ENCODE data around the gene MATN4. TPM values are rescaled to one million over a fixed set of nuclear protein-coding genes. Genes with fewer than 3 reads are reported as not detected.
A peak's percentile ranks its signal among the peaks of the same experiment; 100 is the strongest.

MATN4 gene
- total and polyA plus RNA-seq, 2 of the 13 experiments (the other 11 are each of a cell fraction or from before 2014, with no cell fraction given), result not detected

DNA sequence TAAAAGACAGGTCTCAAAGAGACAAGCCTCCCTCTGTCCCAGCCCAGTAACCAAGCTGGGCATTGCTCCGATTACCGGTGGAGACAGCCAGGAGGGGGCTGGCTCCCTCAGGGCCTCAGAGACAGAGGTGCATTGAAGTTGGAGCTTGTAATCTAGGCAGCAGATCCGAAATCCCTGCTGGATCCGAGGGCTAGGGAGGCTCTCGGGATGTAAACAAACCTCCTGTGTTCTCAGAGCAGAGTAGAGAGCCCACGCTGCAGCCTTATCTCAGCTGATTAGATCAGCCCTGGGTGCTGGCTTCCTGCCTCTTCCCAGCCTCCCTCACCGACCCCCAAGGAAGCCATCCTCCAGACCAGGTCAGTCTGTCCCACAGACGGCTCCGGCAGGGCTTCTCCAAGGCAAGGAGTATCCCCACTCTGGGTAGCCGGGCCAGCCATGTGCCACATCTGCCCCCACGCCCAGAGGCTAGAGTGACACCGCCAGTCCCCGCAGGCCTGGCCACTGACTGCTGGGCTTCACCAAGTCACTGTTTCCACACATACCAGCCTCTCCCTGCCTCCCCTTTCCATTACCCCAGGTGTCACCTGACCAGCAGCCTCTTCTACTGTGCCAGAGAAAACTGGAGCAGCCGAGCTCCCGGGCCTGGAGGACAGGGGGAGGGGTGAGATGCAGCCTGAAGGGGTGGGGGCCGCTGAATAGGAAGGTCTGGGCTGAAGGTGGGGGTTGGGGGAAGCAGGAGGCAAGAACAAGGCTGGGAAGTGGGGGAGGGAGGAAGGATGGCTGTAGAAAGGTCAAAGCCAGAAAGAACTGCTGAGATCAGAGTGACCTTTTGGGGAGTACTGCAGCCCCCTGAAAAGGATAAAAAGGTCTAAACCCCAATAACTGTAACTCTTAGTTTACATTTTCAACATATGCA, 34.1 kb upstream of the MATN4 start (continued):
- TF ChIP-seq, protein P1, sequence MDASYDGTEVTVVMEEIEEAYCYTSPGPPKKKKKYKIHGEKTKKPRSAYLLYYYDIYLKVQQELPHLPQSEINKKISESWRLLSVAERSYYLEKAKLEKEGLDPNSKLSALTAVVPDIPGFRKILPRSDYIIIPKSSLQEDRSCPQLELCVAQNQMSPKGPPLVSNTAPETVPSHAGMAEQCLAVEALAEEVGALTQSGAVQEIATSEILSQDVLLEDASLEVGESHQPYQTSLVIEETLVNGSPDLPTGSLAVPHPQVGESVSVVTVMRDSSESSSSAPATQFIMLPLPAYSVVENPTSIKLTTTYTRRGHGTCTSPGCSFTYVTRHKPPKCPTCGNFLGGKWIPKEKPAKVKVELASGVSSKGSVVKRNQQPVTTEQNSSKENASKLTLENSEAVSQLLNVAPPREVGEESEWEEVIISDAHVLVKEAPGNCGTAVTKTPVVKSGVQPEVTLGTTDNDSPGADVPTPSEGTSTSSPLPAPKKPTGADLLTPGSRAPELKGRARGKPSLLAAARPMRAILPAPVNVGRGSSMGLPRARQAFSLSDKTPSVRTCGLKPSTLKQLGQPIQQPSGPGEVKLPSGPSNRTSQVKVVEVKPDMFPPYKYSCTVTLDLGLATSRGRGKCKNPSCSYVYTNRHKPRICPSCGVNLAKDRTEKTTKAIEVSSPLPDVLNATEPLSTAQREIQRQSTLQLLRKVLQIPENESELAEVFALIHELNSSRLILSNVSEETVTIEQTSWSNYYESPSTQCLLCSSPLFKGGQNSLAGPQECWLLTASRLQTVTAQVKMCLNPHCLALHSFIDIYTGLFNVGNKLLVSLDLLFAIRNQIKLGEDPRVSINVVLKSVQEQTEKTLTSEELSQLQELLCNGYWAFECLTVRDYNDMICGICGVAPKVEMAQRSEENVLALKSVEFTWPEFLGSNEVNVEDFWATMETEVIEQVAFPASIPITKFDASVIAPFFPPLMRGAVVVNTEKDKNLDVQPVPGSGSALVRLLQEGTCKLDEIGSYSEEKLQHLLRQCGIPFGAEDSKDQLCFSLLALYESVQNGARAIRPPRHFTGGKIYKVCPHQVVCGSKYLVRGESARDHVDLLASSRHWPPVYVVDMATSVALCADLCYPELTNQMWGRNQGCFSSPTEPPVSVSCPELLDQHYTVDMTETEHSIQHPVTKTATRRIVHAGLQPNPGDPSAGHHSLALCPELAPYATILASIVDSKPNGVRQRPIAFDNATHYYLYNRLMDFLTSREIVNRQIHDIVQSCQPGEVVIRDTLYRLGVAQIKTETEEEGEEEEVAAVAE (CRISPR knock-in tag; IDR thresholded peaks at IDR 0.05; ENCODE audit: borderline replicate concordance), result no peak
- TF ChIP-seq ZNF652 (CRISPR knock-in tag; IDR thresholded peaks at IDR 0.05; ENCODE audit: borderline replicate concordance, low read depth) (peak; percentile 8; the same call in 1 of the 2 replicates), RAD51 (IDR thresholded peaks at IDR 0.05; ENCODE audit: borderline replicate concordance) (no peak), GABPB1 (CRISPR knock-in tag; IDR thresholded peaks at IDR 0.05) (peak; percentile 63)

DNA sequence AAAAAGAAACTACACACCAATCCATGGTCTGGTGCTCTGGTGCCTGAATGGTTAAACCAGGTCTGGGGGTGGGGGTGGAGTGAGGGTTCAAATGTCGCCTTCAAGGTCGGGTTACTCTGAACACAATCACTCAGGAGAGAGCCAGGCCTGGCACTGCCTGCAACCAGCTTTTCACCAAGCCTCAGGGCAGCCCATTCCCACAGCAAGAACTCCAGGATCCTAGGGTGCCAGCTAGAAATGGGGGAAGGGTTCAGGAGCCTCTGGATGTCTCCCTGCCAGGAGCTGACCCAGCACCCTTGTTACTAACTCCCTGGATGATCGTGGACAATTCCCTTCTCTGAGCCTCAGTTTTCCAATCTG, 33.5 kb upstream of the MATN4 start:
- CTCF ChIA-PET (ENCODE audit: low intra/inter-chr PET ratio, low total read pairs), result no interaction called here
- POLR2A ChIA-PET, result interaction anchor here (0.7 to 23.9 kb wide), 13 partner anchors 9 to 593 kb away, joined by 3 to 1422 read pairs (median 8); partner anchors contain the start of genes PIGT, SDC4 and SYS1
- WGBS (ENCODE audit: low lambda C conversion rate), result 3% methylated on average over 3 of the region's 3 CpGs
- ATAC-seq (no peak; the same call in 2 of the 3 replicates), FAIRE-seq (no peak), DNase-seq (ENCODE audit: low spot score) (no peak)
- BruUV-seq (replicated peaks), result no TSS peak
- intact Hi-C loops (cut with micrococcal nuclease; ENCODE audit: unreplicated experiment), result loop anchor here (5.0 kb wide), 2 partner anchors 76 to 631 kb away; partner anchors contain the start of genes PIGT and ZNF335
- H3K27ac ChIP-seq (ENCODE audit: extremely low read length, insufficient read depth, low read length), result peak overlapping the region; percentile 80
- H3K4me3 ChIP-seq (replicated peaks in 1 of 3; ENCODE audit: insufficient read depth in 1 of 3, low read depth in 2 of 3, low read length in 3 of 3), result peak overlapping the region; percentile 49 to 87 (median 54)
- H3K36me3 ChIP-seq (replicated peaks in 1 of 2; ENCODE audit: control insufficient read depth in 1 of 2, insufficient read depth in 2 of 2, low read length in 2 of 2), result no peaks in the 10 kb centered on the region
- peaks cover 5% of the 10 kb centered on the region; the same call in 1 of the 2 replicates for H4K20me1 ChIP-seq (ENCODE audit: insufficient read depth, low read length)
- H3K4me2 ChIP-seq (ENCODE audit: low read depth, low read length), result peak overlapping the region; percentile 99
- peaks cover 100% of the 10 kb centered on the region for H3K4me1 ChIP-seq (ENCODE audit: insufficient read depth, low read length)
- peak overlapping the region; percentile 66 for H3K9ac ChIP-seq (ENCODE audit: insufficient read depth, low read depth, low read length)
- in situ Hi-C loops (cut with HindIII; ENCODE audit: extremely low pct_ligation_motif_present, low pct_unique_long_range_greater_than_20kb), result no loop called here
- H3K79me2 ChIP-seq (ENCODE audit: insufficient read depth, low read length), result peaks cover 57% of the 10 kb centered on the region
- H3K27me3 ChIP-seq (ENCODE audit: control insufficient read depth in 1 of 2, insufficient read depth in 2 of 2, low read length in 2 of 2), result no peaks in the 10 kb centered on the region
- no peak overlapping the region for H2AFZ ChIP-seq (ENCODE audit: low read length)
- H3K9me3 ChIP-seq (ENCODE audit: low read length), result no peaks in the 10 kb centered on the region
- TF ChIP-seq ATF1 (CRISPR knock-in tag; IDR thresholded peaks at IDR 0.05) (no peak), HNF4G (IDR thresholded peaks at IDR 0.05; ENCODE audit: borderline replicate concordance, low read depth, low read length) (peak; percentile 59; the same call in 1 of the 2 replicates), HNF4G (CRISPR knock-in tag; IDR thresholded peaks at IDR 0.05; ENCODE audit: borderline replicate concordance, low read depth) (no peak)
- TF ChIP-seq, protein P2, sequence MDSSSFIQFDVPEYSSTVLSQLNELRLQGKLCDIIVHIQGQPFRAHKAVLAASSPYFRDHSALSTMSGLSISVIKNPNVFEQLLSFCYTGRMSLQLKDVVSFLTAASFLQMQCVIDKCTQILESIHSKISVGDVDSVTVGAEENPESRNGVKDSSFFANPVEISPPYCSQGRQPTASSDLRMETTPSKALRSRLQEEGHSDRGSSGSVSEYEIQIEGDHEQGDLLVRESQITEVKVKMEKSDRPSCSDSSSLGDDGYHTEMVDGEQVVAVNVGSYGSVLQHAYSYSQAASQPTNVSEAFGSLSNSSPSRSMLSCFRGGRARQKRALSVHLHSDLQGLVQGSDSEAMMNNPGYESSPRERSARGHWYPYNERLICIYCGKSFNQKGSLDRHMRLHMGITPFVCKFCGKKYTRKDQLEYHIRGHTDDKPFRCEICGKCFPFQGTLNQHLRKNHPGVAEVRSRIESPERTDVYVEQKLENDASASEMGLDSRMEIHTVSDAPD (CRISPR knock-in tag; IDR thresholded peaks at IDR 0.05), result 0 out of 2 replicates have a peak, but pooled peaks have one; percentile 75
- TF ChIP-seq, protein P3, sequence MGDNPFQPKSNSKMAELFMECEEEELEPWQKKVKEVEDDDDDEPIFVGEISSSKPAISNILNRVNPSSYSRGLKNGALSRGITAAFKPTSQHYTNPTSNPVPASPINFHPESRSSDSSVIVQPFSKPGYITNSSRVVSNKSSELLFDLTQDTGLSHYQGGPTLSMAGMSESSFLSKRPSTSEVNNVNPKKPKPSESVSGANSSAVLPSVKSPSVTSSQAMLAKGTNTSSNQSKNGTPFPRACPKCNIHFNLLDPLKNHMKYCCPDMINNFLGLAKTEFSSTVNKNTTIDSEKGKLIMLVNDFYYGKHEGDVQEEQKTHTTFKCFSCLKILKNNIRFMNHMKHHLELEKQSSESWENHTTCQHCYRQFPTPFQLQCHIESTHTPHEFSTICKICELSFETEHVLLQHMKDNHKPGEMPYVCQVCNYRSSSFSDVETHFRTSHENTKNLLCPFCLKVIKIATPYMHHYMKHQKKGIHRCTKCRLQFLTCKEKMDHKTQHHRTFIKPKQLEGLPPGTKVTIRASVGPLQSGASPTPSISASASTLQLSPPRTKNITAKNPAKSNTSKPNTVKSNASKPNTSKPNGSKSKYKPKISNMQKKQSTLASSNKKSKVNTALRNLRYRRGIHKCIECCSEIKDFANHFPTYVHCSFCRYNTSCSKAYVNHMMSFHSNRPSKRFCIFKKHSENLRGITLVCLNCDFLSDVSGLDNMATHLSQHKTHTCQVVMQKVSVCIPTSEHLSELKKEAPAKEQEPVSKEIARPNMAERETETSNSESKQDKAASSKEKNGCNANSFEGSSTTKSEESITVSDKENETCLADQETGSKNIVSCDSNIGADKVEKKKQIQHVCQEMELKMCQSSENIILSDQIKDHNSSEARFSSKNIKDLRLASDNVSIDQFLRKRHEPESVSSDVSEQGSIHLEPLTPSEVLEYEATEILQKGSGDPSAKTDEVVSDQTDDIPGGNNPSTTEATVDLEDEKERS (CRISPR knock-in tag; IDR thresholded peaks at IDR 0.05), result no peak
- TF ChIP-seq, protein P4, sequence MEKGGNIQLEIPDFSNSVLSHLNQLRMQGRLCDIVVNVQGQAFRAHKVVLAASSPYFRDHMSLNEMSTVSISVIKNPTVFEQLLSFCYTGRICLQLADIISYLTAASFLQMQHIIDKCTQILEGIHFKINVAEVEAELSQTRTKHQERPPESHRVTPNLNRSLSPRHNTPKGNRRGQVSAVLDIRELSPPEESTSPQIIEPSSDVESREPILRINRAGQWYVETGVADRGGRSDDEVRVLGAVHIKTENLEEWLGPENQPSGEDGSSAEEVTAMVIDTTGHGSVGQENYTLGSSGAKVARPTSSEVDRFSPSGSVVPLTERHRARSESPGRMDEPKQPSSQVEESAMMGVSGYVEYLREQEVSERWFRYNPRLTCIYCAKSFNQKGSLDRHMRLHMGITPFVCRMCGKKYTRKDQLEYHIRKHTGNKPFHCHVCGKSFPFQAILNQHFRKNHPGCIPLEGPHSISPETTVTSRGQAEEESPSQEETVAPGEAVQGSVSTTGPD (CRISPR knock-in tag; IDR thresholded peaks at IDR 0.05), result peak; percentile 41; the same call in 1 of the 2 replicates
